Fibroblast of lung (primary cell): Measurements from ENCODE around the gene GTF2F2. TPM values are rescaled to one million over a fixed set of nuclear protein-coding genes. Genes with fewer than 3 reads are reported as not detected.
A peak's percentile ranks its signal among the peaks of the same experiment; 100 is the strongest.

Source experiments
- DNase-seq, 2 donors: peaks; one replicate each; pipeline versions ENCODE4 v3.0.0 to v3.0.0-alpha.2; 2010; ENCODE audit warnings: low read depth in 2 of 2
- H2AFZ ChIP-seq: 2 replicates; pipeline ENCODE4 v1.5.1; 2012; ENCODE audit warnings: low read length, control low read depth, inconsistent platforms
- H3K27ac ChIP-seq: 2 replicates; pipeline ENCODE4 v1.5.1; 2011; ENCODE audit warnings: low read length, control low read depth; ENCODE audit not compliant: insufficient read depth
- H3K27me3 ChIP-seq: 2 replicates; pipeline ENCODE4 v1.5.1; 2011; ENCODE audit warnings: mild to moderate bottlenecking, low read length; ENCODE audit not compliant: control insufficient read depth, insufficient read depth
- H3K36me3 ChIP-seq: 2 replicates; pipeline ENCODE4 v1.5.1; 2011; ENCODE audit warnings: low read length; ENCODE audit not compliant: control insufficient read depth, insufficient read depth
- H3K4me1 ChIP-seq: 2 replicates; pipeline ENCODE4 v1.5.1; 2011; ENCODE audit warnings: low read length; ENCODE audit not compliant: control insufficient read depth, insufficient read depth; ENCODE audit errors: extremely low read depth
- H3K4me2 ChIP-seq: 2 replicates; pipeline ENCODE4 v1.5.1; 2011; ENCODE audit warnings: low read length, control low read depth; ENCODE audit not compliant: insufficient read depth; ENCODE audit errors: extremely low read depth
- H3K4me3 ChIP-seq, 4 experiments: fragments of 200-600 bp in 1 of 4; sonication (generic) in 1 of 4; replicated peaks in 1 of 4; 2 replicates each; pipeline ENCODE4 v1.5.1; 2011 to 2016; ENCODE audit warnings: low read length in 4 of 4, low read depth in 3 of 4, mild to moderate bottlenecking in 3 of 4, control low read depth in 2 of 4, inconsistent platforms in 1 of 4, mixed read lengths in 1 of 4; ENCODE audit not compliant: insufficient read depth in 1 of 4; ENCODE audit errors: control extremely low read depth in 1 of 4
- H3K79me2 ChIP-seq: 2 replicates; pipeline ENCODE4 v1.5.1; 2012; ENCODE audit warnings: mild to moderate bottlenecking, low read length, inconsistent platforms; ENCODE audit not compliant: control insufficient read depth, insufficient read depth
- H3K9ac ChIP-seq: 2 replicates; pipeline ENCODE4 v1.5.1; 2011; ENCODE audit warnings: mild to moderate bottlenecking, low read length, control low read depth; ENCODE audit not compliant: insufficient read depth
- H3K9me3 ChIP-seq: 2 replicates; pipeline ENCODE4 v1.5.1; 2012; ENCODE audit warnings: low read depth, low read length; ENCODE audit not compliant: control insufficient read depth, insufficient read depth
- H4K20me1 ChIP-seq: 2 replicates; pipeline ENCODE4 v1.5.1; 2011; ENCODE audit warnings: low read length; ENCODE audit not compliant: control insufficient read depth, insufficient read depth; ENCODE audit errors: extremely low read depth
- CTCF ChIP-seq, 2 donors: IDR thresholded peaks in 1 of 2; conservative IDR thresholded peaks in 1 of 2; 1 replicate in 1 of 2; 2 replicates in 1 of 2; pipeline ENCODE4 v1.5.1; 2011 to 2012; ENCODE audit warnings: low read length in 2 of 2, control low read depth in 1 of 2, inconsistent platforms in 1 of 2, low read depth in 1 of 2, mild to moderate bottlenecking in 1 of 2
- EZH2 ChIP-seq: IDR thresholded peaks from 2 replicates; pipeline ENCODE4 v1.5.1; 2012; ENCODE audit warnings: low read length, control low read depth, mild to moderate bottlenecking; ENCODE audit errors: missing control alignments
- polyA plus RNA-seq, 2 donors: library from polyadenylated mRNA; depleted of rRNA in 1 of 2; stranded (reverse) in 1 of 2; unstranded in 1 of 2; fragments of >200 nt; gene quantifications; 2 replicates each; pipeline ENCODE4 v1.2.1, GENCODE V29; 2011 to 2012; ENCODE audit warnings: missing spikeins in 1 of 2
- total RNA-seq: library from RNA; depleted of rRNA; stranded (reverse); fragments of >200 nt; gene quantifications from 2 replicates; pipeline ENCODE4 v1.2.1, GENCODE V29; 2014

GTF2F2 gene
- total and polyA plus RNA-seq, 2 donors (not counting 1 experiment from before 2014, with no cell fraction given) = 23.4 to 31.7 TPM

GRCh38 chr13:45269204-45269603 lies 148.9 kb downstream of the GTF2F2 start:
- Histone ChIP-seq H3K27ac (no peak overlapping the region), H3K9me3 (no peaks in the 10 kb centered on the region), H3K9ac (no peak overlapping the region), H3K4me1 (no peaks in the 10 kb centered on the region), H3K27me3 (no peaks in the 10 kb centered on the region), H3K79me2 (no peaks in the 10 kb centered on the region), H4K20me1 (no peaks in the 10 kb centered on the region), H2AFZ (no peak overlapping the region), H3K36me3 (no peaks in the 10 kb centered on the region), H3K4me2 (no peak overlapping the region), H3K4me3 (no peak overlapping the region)
- DNase-seq = peak; percentile 23 to 67
- TF ChIP-seq CTCF (conservative IDR thresholded peaks at IDR 0.05 in 1 of 2, IDR thresholded peaks at IDR 0.05 in 1 of 2; ENCODE audit: low read depth in 1 of 2, low read length in 2 of 2) (no peak), EZH2 (no peak)

- Histone ChIP-seq H3K27ac (no peak overlapping the region), H3K36me3 (no peaks in the 10 kb centered on the region), H3K4me3 (no peak overlapping the region), H3K4me1 (no peaks in the 10 kb centered on the region), H3K9me3 (no peaks in the 10 kb centered on the region), H3K4me2 (no peak overlapping the region), H4K20me1 (no peaks in the 10 kb centered on the region), H3K9ac (no peak overlapping the region), H2AFZ (no peak overlapping the region), H3K27me3 (no peaks in the 10 kb centered on the region), H3K79me2 (no peaks in the 10 kb centered on the region)
- no peak for TF ChIP-seq CTCF (conservative IDR thresholded peaks at IDR 0.05 in 1 of 2, IDR thresholded peaks at IDR 0.05 in 1 of 2; ENCODE audit: low read depth in 1 of 2, low read length in 2 of 2)
- no peak for TF ChIP-seq EZH2
- no peak for DNase-seq
These were observed 156.6 kb downstream of the GTF2F2 start for GRCh38 chr13:45276913-45277312.

GRCh38 chr13:45278096-45278645 lies 157.9 kb downstream of the GTF2F2 start:
- no peaks in the 10 kb centered on the region for H3K4me1 ChIP-seq
- H3K27ac ChIP-seq = no peak overlapping the region
- no peak for TF ChIP-seq CTCF (conservative IDR thresholded peaks at IDR 0.05 in 1 of 2, IDR thresholded peaks at IDR 0.05 in 1 of 2; ENCODE audit: low read depth in 1 of 2, low read length in 2 of 2)
- TF ChIP-seq EZH2 = no peak
- H3K79me2 ChIP-seq = no peaks in the 10 kb centered on the region
- DNase-seq = peak; percentile 16 to 42
- H3K9ac ChIP-seq = no peak overlapping the region
- no peaks in the 10 kb centered on the region for H3K36me3 ChIP-seq
- H4K20me1 ChIP-seq = no peaks in the 10 kb centered on the region
- H2AFZ ChIP-seq = no peak overlapping the region
- H3K4me3 ChIP-seq = no peak overlapping the region
- no peaks in the 10 kb centered on the region for H3K9me3 ChIP-seq
- no peaks in the 10 kb centered on the region for H3K27me3 ChIP-seq
- H3K4me2 ChIP-seq = no peak overlapping the region
